A549 treated with AZD9567 at 1 μM for 4 hours (cell line): ENCODE measurements around the gene ATF7IP. TPM values are rescaled to one million over a fixed set of nuclear protein-coding genes. Genes with fewer than 3 reads are reported as not detected.

ENCODE experiments used
- total RNA-seq: library from RNA; stranded (reverse); fragments of 200-300 nt; extraction: Qiagen RNA extraction; gene quantifications from 5 replicates; pipeline ENCODE4 v1.2.3, GENCODE V29; 2022; ENCODE audit not compliant: insufficient read depth

The ATF7IP gene
- total RNA-seq, result 5.1 to 5.6 TPM (median 5.4 TPM) in 5 replicates

GRCh38 chr12:14365294-14366208 is at the start of gene ATF7IP:
Gene ATF7IP (plus strand): TSS chr12:14365682. CDS start chr12:14423916, 58,234 bp downstream.

Other genes with a start within 250 kb of the ATF7IP start
- 3.0 to 4.6 TPM (median 4.4 TPM) in 5 replicates for gene PLBD1, start 202.2 kb downstream of the ATF7IP start, total RNA-seq